BJ (cell line): Measurements from ENCODE around the gene HMG20B. TPM values are rescaled to one million over a fixed set of nuclear protein-coding genes. Genes with fewer than 3 reads are reported as not detected.

Experiments used
- CTCF ChIA-PET: fragments of 350-600 bp; formaldehyde crosslinking; extraction: SDS; loops from one replicate; lab custom pipeline; 2021; ENCODE audit warnings: antibody characterized with exemption, inconsistent platforms; lab: Yijun Ruan, JAX
- POLR2A ChIA-PET: fragments of 300-600 bp; sonication (Branson Sonifier 250); formaldehyde crosslinking; extraction: SDS; loops from one replicate; lab custom pipeline; 2021; ENCODE audit warnings: antibody characterized with exemption; lab: Charles Lee
- DNase-seq: peaks from one replicate; pipeline ENCODE4 v3.0.0-alpha.2; 2011; ENCODE audit warnings: low read depth
- H3K27me3 ChIP-seq: 2 replicates; pipeline ENCODE4 v1.6.0; 2011; ENCODE audit warnings: low read length; ENCODE audit not compliant: control insufficient read depth, insufficient read depth
- H3K36me3 ChIP-seq: 2 replicates; pipeline ENCODE4 v1.5.1; 2011; ENCODE audit warnings: low read length; ENCODE audit not compliant: control insufficient read depth, insufficient read depth
- H3K4me3 ChIP-seq: 2 replicates; pipeline ENCODE4 v1.5.1; 2011; ENCODE audit warnings: low read depth, mild to moderate bottlenecking, control low read depth, low read length
- CTCF ChIP-seq: IDR thresholded peaks from 2 replicates; pipeline ENCODE4 v1.5.1; 2011; ENCODE audit warnings: low read depth, mild to moderate bottlenecking, control low read depth, inconsistent platforms, low read length, moderate library complexity; ENCODE audit not compliant: insufficient read depth
- polyA plus RNA-seq: library from polyadenylated mRNA; depleted of rRNA; stranded (reverse); fragments of >200 nt; gene quantifications from 2 replicates; pipeline ENCODE4 v1.2.3, GENCODE V29; 2011

HMG20B gene
- polyA plus RNA-seq, 1 experiment, result 54.2 TPM

GRCh38 chr19:3545669-3546034, 27.1 kb upstream of the HMG20B start:
- ChIA-PET POLR2A (no interaction called here), CTCF (interaction anchor here (0.7 to 5.5 kb wide), 23 partner anchors 9 to 244 kb away, joined by 3 to 57 read pairs (median 5); partner anchors contain the start of genes MFSD12 and TJP3)
- DNase-seq, result no peak

GRCh38 chr19:3546119-3546518, 26.6 kb upstream of the HMG20B start:
- CTCF ChIA-PET, result interaction anchor here (0.6 to 5.5 kb wide), 13 partner anchors 9 to 217 kb away, joined by 3 to 57 read pairs (median 4); partner anchors contain the start of genes MFSD12 and TJP3
- no peak for DNase-seq
- peaks cover 26% of the 10 kb centered on the region for H3K36me3 ChIP-seq
- POLR2A ChIA-PET, result no interaction called here
- TF ChIP-seq CTCF, result no peak
- no peak overlapping the region for H3K4me3 ChIP-seq
- H3K27me3 ChIP-seq, result no peaks in the 10 kb centered on the region

More at GRCh38 chr19:3545669-3546034, 27.1 kb upstream of the HMG20B start:
- H3K27me3 ChIP-seq, result no peaks in the 10 kb centered on the region
- TF ChIP-seq CTCF, result no peak
- no peak overlapping the region for H3K4me3 ChIP-seq
- peaks cover 26% of the 10 kb centered on the region for H3K36me3 ChIP-seq

GRCh38 chr19:3547301-3547731, 25.4 kb upstream of the HMG20B start:
- POLR2A ChIA-PET, result no interaction called here
- H3K27me3 ChIP-seq, result no peaks in the 10 kb centered on the region
- H3K36me3 ChIP-seq, result peaks cover 26% of the 10 kb centered on the region
- DNase-seq, result no peak
- no peak overlapping the region for H3K4me3 ChIP-seq
- CTCF ChIA-PET, result interaction anchor here (0.6 to 5.5 kb wide), 9 partner anchors 9 to 157 kb away, joined by 3 to 57 read pairs (median 3); partner anchors contain the start of gene MFSD12
- peak; percentile 75 for TF ChIP-seq CTCF

GRCh38 chr19:3547767-3548282, 24.9 kb upstream of the HMG20B start:
- no peak; the same call in 1 of the 2 replicates for TF ChIP-seq CTCF
- Histone ChIP-seq H3K36me3 (peaks cover 26% of the 10 kb centered on the region), H3K27me3 (no peaks in the 10 kb centered on the region), H3K4me3 (no peak overlapping the region)
- no peak for DNase-seq
- POLR2A ChIA-PET, result no interaction called here
- CTCF ChIA-PET, result interaction anchor here (0.6 to 5.5 kb wide), 9 partner anchors 8 to 156 kb away, joined by 3 to 57 read pairs (median 3); partner anchors contain the start of gene MFSD12

GRCh38 chr19:3548606-3549005, 24.1 kb upstream of the HMG20B start:
- ChIA-PET CTCF (interaction anchor here (1.1 to 5.5 kb wide), 3 partner anchors 8 to 73 kb away, joined by 3 to 57 read pairs (median 4); partner anchors contain the start of gene MFSD12), POLR2A (no interaction called here)
- DNase-seq, result no peak
- H3K4me3 ChIP-seq, result no peak overlapping the region
- no peak for TF ChIP-seq CTCF
- H3K27me3 ChIP-seq, result no peaks in the 10 kb centered on the region
- peaks cover 24% of the 10 kb centered on the region for H3K36me3 ChIP-seq
